Activated T-cell treated with anti-CD3 and anti-CD28 coated beads, Interleukin-2, amount 50 U/mL, for 4 hours (primary cell): ENCODE measurements around the gene CBR4. TPM values are rescaled to one million over a fixed set of nuclear protein-coding genes. Genes with fewer than 3 reads are reported as not detected.
"Not testable (repeated sequence)": the region's sequence is repeated elsewhere in the genome, so short reads cannot be mapped to it uniquely, and the experiment has no call there.

ENCODE experiments used
- ATAC-seq, 2 donors: fragments of 200-7000 bp; cut with Tn5 transposase; one replicate each; pipeline ENCODE4 v1.10.0; 2021
- DNase-seq: peaks from one replicate; pipeline ENCODE4 v3.0.0-alpha.2; 2020
- H3K27me3 Mint-ChIP-seq: one replicate; pipeline ENCODE4 v1.8.0; 2021; ENCODE audit warnings: low read depth, mixed read lengths
- H3K36me3 Mint-ChIP-seq: one replicate; pipeline ENCODE4 v1.8.0; 2022; ENCODE audit warnings: mixed read lengths; ENCODE audit not compliant: insufficient read depth
- H3K4me1 Mint-ChIP-seq: one replicate; pipeline ENCODE4 v1.8.0; 2021; ENCODE audit warnings: low read depth, mixed read lengths
- H3K4me3 Mint-ChIP-seq: one replicate; pipeline ENCODE4 v1.8.0; 2021; ENCODE audit warnings: mild to moderate bottlenecking, moderate library complexity, mixed read lengths
- H3K9me3 Mint-ChIP-seq: one replicate; pipeline ENCODE4 v1.8.0; 2021; ENCODE audit warnings: mixed read lengths
- total RNA-seq, 3 donors: library from RNA; stranded (reverse); gene quantifications; one replicate each; pipeline ENCODE4 v1.2.1, GENCODE V29; 2021

CBR4 gene
- total RNA-seq, 3 donors from 2014 or later: 12.5 to 16.0 (median 14.3) TPM

- H3K4me1 Mint-ChIP-seq, H3K9me3 Mint-ChIP-seq, ATAC-seq, DNase-seq, H3K4me3 Mint-ChIP-seq, H3K27me3 Mint-ChIP-seq: not testable (repeated sequence)
- peaks cover 21% of the 10 kb centered on the region for H3K36me3 Mint-ChIP-seq
Measured at GRCh38 chr4:168992952-168993482, 17.0 kb downstream of the CBR4 start.

DNA sequence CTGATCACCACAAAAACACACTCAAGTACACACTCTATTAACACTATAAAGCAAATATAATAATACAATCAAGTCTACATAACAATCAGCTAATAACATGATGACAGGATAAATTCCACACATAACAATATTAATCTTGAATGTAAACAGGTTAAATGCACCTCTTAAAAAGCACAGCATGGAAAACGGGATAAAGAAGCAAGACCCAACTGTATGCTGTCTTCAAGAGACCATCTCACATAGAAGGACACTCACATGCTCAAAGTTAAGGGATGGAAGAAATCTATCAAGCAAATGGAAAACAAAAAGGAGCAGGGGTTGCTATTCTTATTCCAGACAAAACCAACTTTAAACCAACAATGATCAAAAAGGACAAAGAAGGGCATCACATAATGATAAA is 28.1 kb downstream of the CBR4 start:
- H3K4me1 Mint-ChIP-seq: no peaks in the 10 kb centered on the region
- ATAC-seq: no peak
- H3K9me3 Mint-ChIP-seq: peaks cover 37% of the 10 kb centered on the region

GRCh38 chr4:168981460-168981859 is 28.6 kb downstream of the CBR4 start:
- DNase-seq: no peak
- Mint-ChIP-seq H3K36me3 (peaks cover 57% of the 10 kb centered on the region), H3K9me3 (peaks cover 37% of the 10 kb centered on the region), H3K4me1 (no peaks in the 10 kb centered on the region), H3K27me3 (no peaks in the 10 kb centered on the region), H3K4me3 (no peak overlapping the region)
- ATAC-seq: no peak

More for the DNA sequence above, 28.1 kb downstream of the CBR4 start:
- no peaks in the 10 kb centered on the region for H3K27me3 Mint-ChIP-seq
- no peak for DNase-seq
- H3K36me3 Mint-ChIP-seq: peaks cover 58% of the 10 kb centered on the region
- H3K4me3 Mint-ChIP-seq: no peak overlapping the region

- Mint-ChIP-seq H3K4me3 (no peak overlapping the region), H3K36me3 (peaks cover 38% of the 10 kb centered on the region), H3K9me3 (peaks cover 42% of the 10 kb centered on the region), H3K27me3 (no peaks in the 10 kb centered on the region), H3K4me1 (no peaks in the 10 kb centered on the region)
- ATAC-seq: no peak
- DNase-seq: no peak
Measured at GRCh38 chr4:168979338-168979737, 30.7 kb downstream of the CBR4 start.

GRCh38 chr4:168978001-168978700 is 31.9 kb downstream of the CBR4 start:
- Mint-ChIP-seq H3K27me3 (no peaks in the 10 kb centered on the region), H3K36me3 (peaks cover 30% of the 10 kb centered on the region), H3K4me3 (no peak overlapping the region), H3K9me3 (peaks cover 42% of the 10 kb centered on the region), H3K4me1 (no peaks in the 10 kb centered on the region)
- DNase-seq (no peak), ATAC-seq (no peak)

- no peak for DNase-seq
- no peaks in the 10 kb centered on the region for H3K4me1 Mint-ChIP-seq
- no peak for ATAC-seq
- no peaks in the 10 kb centered on the region for H3K27me3 Mint-ChIP-seq
- H3K9me3 Mint-ChIP-seq: peaks cover 56% of the 10 kb centered on the region
- H3K4me3 Mint-ChIP-seq: no peak overlapping the region
- H3K36me3 Mint-ChIP-seq: peaks cover 5% of the 10 kb centered on the region
Measured at GRCh38 chr4:168972596-168972995, 37.5 kb downstream of the CBR4 start.

- Mint-ChIP-seq H3K4me1 (no peaks in the 10 kb centered on the region), H3K27me3 (no peaks in the 10 kb centered on the region), H3K4me3 (no peak overlapping the region), H3K9me3 (peaks cover 3% of the 10 kb centered on the region), H3K36me3 (peaks cover 6% of the 10 kb centered on the region)
- ATAC-seq: no peak
- no peak for DNase-seq
Measured at GRCh38 chr4:168960716-168961115, 49.3 kb downstream of the CBR4 start.

DNA sequence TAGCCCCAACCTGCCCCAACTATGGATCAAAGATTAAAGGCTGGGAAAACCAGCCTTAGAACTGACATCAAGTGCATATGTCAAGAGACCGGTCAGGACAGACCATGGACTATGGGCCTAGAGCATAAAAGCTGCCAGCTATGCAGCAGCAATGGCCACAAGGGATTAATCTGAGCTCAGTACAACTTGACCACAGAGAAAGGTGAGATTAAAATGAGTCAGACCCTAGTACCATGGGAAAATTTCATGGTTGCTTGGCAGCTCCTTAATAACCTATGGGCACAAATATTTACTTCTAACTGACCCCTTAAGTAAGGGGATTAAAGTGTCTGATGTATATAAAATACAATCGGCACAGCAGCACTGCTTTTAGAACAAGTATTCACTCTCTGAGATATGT is 54.4 kb downstream of the CBR4 start:
- peaks cover 4% of the 10 kb centered on the region for H3K36me3 Mint-ChIP-seq

DNA sequence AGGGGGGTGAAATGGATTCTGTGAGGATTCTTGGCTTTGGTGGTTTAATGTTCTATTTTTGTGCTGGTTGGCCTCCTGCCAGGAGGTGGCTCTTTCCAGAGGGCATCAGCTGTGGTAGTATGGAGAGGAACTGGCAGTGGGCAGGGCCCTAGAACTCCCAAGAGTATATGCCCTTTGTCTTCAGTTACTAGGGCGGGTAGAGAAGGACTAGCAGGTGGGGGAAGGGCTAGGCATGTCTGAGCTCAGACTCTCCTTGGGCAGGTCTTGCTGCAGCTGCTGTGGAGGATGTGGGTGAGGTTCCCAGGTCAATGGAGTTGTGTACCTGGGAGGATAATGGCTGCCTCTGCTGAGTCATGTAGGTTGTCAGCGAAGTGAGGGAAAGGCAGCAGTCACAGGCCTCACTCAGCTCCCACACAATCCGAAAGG is 57.2 kb downstream of the CBR4 start:
- H3K4me1 Mint-ChIP-seq, H3K36me3 Mint-ChIP-seq, H3K4me3 Mint-ChIP-seq, DNase-seq, ATAC-seq, H3K27me3 Mint-ChIP-seq: not testable (repeated sequence)
- H3K9me3 Mint-ChIP-seq: peaks cover 13% of the 10 kb centered on the region

More for the DNA sequence above, 54.4 kb downstream of the CBR4 start:
- DNase-seq (no peak), ATAC-seq (no peak)
- H3K9me3 Mint-ChIP-seq: peaks cover 3% of the 10 kb centered on the region
- H3K4me3 Mint-ChIP-seq: no peak overlapping the region
- H3K27me3 Mint-ChIP-seq: no peaks in the 10 kb centered on the region
- H3K4me1 Mint-ChIP-seq: no peaks in the 10 kb centered on the region

- Mint-ChIP-seq H3K9me3 (peaks cover 13% of the 10 kb centered on the region), H3K4me3 (no peak overlapping the region), H3K4me1 (no peaks in the 10 kb centered on the region), H3K36me3 (peaks cover 3% of the 10 kb centered on the region), H3K27me3 (no peaks in the 10 kb centered on the region)
- DNase-seq (no peak), ATAC-seq (no peak)
Measured at GRCh38 chr4:168945291-168945690, 64.8 kb downstream of the CBR4 start.

DNA sequence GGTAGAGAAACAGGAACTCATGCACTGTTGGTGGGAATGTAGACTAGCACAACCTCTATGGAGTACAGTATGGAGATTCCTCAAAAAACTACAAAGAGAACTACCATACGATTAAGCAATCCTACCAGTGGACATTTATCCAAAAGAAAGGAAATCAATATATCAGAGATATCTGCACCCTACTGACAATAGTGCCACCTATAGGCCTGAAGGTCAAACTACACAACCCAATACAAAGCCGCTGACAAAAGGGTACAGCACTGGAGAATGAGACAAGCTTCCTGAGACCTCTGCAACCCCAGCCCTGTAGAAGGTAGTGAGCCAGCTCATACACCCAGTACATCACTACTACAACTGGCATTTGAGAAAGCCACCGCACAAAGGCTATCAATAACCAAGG is 67.1 kb downstream of the CBR4 start:
- Mint-ChIP-seq H3K4me1 (no peaks in the 10 kb centered on the region), H3K4me3 (no peak overlapping the region), H3K27me3 (no peaks in the 10 kb centered on the region), H3K9me3 (peaks cover 17% of the 10 kb centered on the region), H3K36me3 (peaks cover 3% of the 10 kb centered on the region)
- ATAC-seq (no peak), DNase-seq (no peak)
